NCI-H2227 treated with DMSO at 0.1 percent for 48 hours (cell line): ENCODE measurements around the gene SLC13A5.

Source experiments
- DNase-seq: peaks from one replicate; lab custom pipeline; 2025; lab: John Stamatoyannopoulos, UW

SLC13A5 gene

GRCh38 chr17:6638046-6638908 lies 74.9 kb downstream of the SLC13A5 start:
- DNase-seq = no peak

- DNase-seq = no peak
Measured at GRCh38 chr17:6637458-6637840, 75.7 kb downstream of the SLC13A5 start.

- DNase-seq = no peak
Measured at GRCh38 chr17:6636616-6637457, 76.3 kb downstream of the SLC13A5 start.

GRCh38 chr17:6636105-6636504 lies 77.1 kb downstream of the SLC13A5 start:
- no peak for DNase-seq
